Smooth muscle cell (in vitro differentiated cells): ENCODE results near the gene CTSH. TPM values are rescaled to one million over a fixed set of nuclear protein-coding genes. Genes with fewer than 3 reads are reported as not detected.

ENCODE experiments used
- DNase-seq: peaks from one replicate; lab custom pipeline; 2025; ENCODE audit not compliant: unreplicated experiment; lab: John Stamatoyannopoulos, UW
- H2AFZ ChIP-seq: fragments of 200-600 bp; sonication (generic); 2 replicates; pipeline ENCODE4 v1.6.0; 2016; ENCODE audit warnings: antibody characterized with exemption, low read depth, mild to moderate bottlenecking
- H3F3A ChIP-seq: fragments of 200-600 bp; sonication (generic); 2 replicates; pipeline ENCODE4 v1.6.0; 2017; ENCODE audit warnings: antibody characterized with exemption, low read depth
- H3K27ac ChIP-seq: fragments of 200-600 bp; sonication (generic); 2 replicates; pipeline ENCODE4 v1.5.1; 2016; ENCODE audit warnings: low read depth, mild to moderate bottlenecking
- H3K27me3 ChIP-seq: fragments of 200-600 bp; sonication (generic); 2 replicates; pipeline ENCODE4 v1.6.1; 2016; ENCODE audit warnings: low read depth, mild to moderate bottlenecking
- H3K36me3 ChIP-seq: fragments of 200-600 bp; sonication (generic); 2 replicates; pipeline ENCODE4 v1.5.1; 2016; ENCODE audit warnings: low read depth
- H3K4me1 ChIP-seq: fragments of 200-600 bp; sonication (generic); 2 replicates; pipeline ENCODE4 v1.5.1; 2016; ENCODE audit warnings: low read depth
- H3K4me2 ChIP-seq: fragments of 200-600 bp; sonication (generic); 2 replicates; pipeline ENCODE4 v1.6.0; 2016; ENCODE audit warnings: mild to moderate bottlenecking
- H3K4me3 ChIP-seq: fragments of 200-600 bp; sonication (generic); 2 replicates; pipeline ENCODE4 v1.5.1; 2016; ENCODE audit warnings: mild to moderate bottlenecking
- H3K79me2 ChIP-seq: fragments of 200-600 bp; sonication (generic); 2 replicates; pipeline ENCODE4 v1.6.0; 2016; ENCODE audit warnings: low read depth, mild to moderate bottlenecking
- H3K9ac ChIP-seq: fragments of 200-600 bp; sonication (generic); 2 replicates; pipeline ENCODE4 v1.6.0; 2016; ENCODE audit warnings: low read depth
- H3K9me3 ChIP-seq: fragments of 200-600 bp; sonication (generic); replicated peaks from 2 replicates; pipeline ENCODE4 v1.5.1; 2016; ENCODE audit warnings: low read depth
- H4K20me1 ChIP-seq: fragments of 200-600 bp; sonication (generic); 2 replicates; pipeline ENCODE4 v1.6.0; 2016; ENCODE audit warnings: low read depth
- CTCF ChIP-seq: fragments of 200-600 bp; sonication (generic); IDR thresholded peaks from 2 replicates; pipeline ENCODE4 v1.5.1; 2017; ENCODE audit warnings: borderline replicate concordance, mild to moderate bottlenecking, antibody characterized with exemption; ENCODE audit not compliant: insufficient read depth, poor library complexity, severe bottlenecking
- WGBS: methylation state at CpG from one replicate; pipeline ENCODE4 v1.1.7; 2016; ENCODE audit warnings: low lambda C conversion rate; 5-methylcytosine and 5-hydroxymethylcytosine counted together
- polyA plus RNA-seq: library from polyadenylated mRNA; unstranded; fragments of >200 nt; fragmentation: Nextera tagmentation; extraction: Ambion mirVana; gene quantifications from 2 replicates; pipeline ENCODE4 v1.2.1, GENCODE V29; 2016
- total RNA-seq: library from RNA; depleted of rRNA; stranded (reverse); fragments of >200 nt; gene quantifications from 2 replicates; pipeline ENCODE4 v1.2.3, GENCODE V29; 2014

CTSH gene
- total and polyA plus RNA-seq, 2 experiments from 2014 or later, result 23.4 to 38.5 TPM

- no peak overlapping the region for H3K27ac ChIP-seq
- no peak overlapping the region for H3K9ac ChIP-seq
- no peak overlapping the region for H3K4me2 ChIP-seq
- DNase-seq, result no peak
- peaks cover 55% of the 10 kb centered on the region for H3F3A ChIP-seq
- no peaks in the 10 kb centered on the region for H3K4me1 ChIP-seq
- no peaks in the 10 kb centered on the region for H3K27me3 ChIP-seq
- no peaks in the 10 kb centered on the region for H3K9me3 ChIP-seq
- H2AFZ ChIP-seq, result no peak overlapping the region
- WGBS, result 96% methylated on average over 3 of the region's 3 CpGs
- peaks cover 96% of the 10 kb centered on the region for H3K79me2 ChIP-seq
- H4K20me1 ChIP-seq, result peaks cover 100% of the 10 kb centered on the region
- H3K4me3 ChIP-seq, result no peak overlapping the region
- H3K36me3 ChIP-seq, result peaks cover 73% of the 10 kb centered on the region
- TF ChIP-seq CTCF, result no peak
Observed at GRCh38 chr15:78895471-78895870, 49.4 kb downstream of the CTSH start.

- Histone ChIP-seq H4K20me1 (peaks cover 100% of the 10 kb centered on the region), H2AFZ (no peak overlapping the region), H3K27ac (peak overlapping the region; percentile 39), H3K79me2 (peaks cover 96% of the 10 kb centered on the region), H3K4me2 (peak overlapping the region; percentile 14), H3K4me3 (no peak overlapping the region), H3K36me3 (peaks cover 74% of the 10 kb centered on the region), H3K9me3 (no peaks in the 10 kb centered on the region), H3F3A (peaks cover 59% of the 10 kb centered on the region), H3K27me3 (no peaks in the 10 kb centered on the region), H3K4me1 (no peaks in the 10 kb centered on the region), H3K9ac (no peak overlapping the region)
- DNase-seq, result no peak
- WGBS, result 35% methylated on average over 2 of the region's 2 CpGs
- no peak for TF ChIP-seq CTCF
Observed at GRCh38 chr15:78893538-78893937, 51.3 kb downstream of the CTSH start.

GRCh38 chr15:78889000-78889399 lies 55.8 kb downstream of the CTSH start:
- H3K4me3 ChIP-seq, result no peak overlapping the region
- DNase-seq, result no peak
- no peak overlapping the region for H3K27ac ChIP-seq
- H3K27me3 ChIP-seq, result no peaks in the 10 kb centered on the region
- no peak overlapping the region for H3K4me2 ChIP-seq
- H3K36me3 ChIP-seq, result peaks cover 66% of the 10 kb centered on the region
- no peak overlapping the region for H3K9ac ChIP-seq
- no peak for TF ChIP-seq CTCF
- peaks cover 45% of the 10 kb centered on the region for H3F3A ChIP-seq
- no peaks in the 10 kb centered on the region for H3K9me3 ChIP-seq
- no peaks in the 10 kb centered on the region for H3K4me1 ChIP-seq
- H4K20me1 ChIP-seq, result peaks cover 100% of the 10 kb centered on the region
- peaks cover 100% of the 10 kb centered on the region for H3K79me2 ChIP-seq
- 92% methylated on average over 4 of the region's 4 CpGs for WGBS
- H2AFZ ChIP-seq, result no peak overlapping the region

- Histone ChIP-seq H3K9me3 (no peaks in the 10 kb centered on the region), H3K4me1 (peaks cover 38% of the 10 kb centered on the region), H3K9ac (no peak overlapping the region), H3K27ac (peak overlapping the region; percentile 17), H4K20me1 (peaks cover 100% of the 10 kb centered on the region), H3K4me2 (no peak overlapping the region), H3K36me3 (peaks cover 30% of the 10 kb centered on the region), H3F3A (peaks cover 28% of the 10 kb centered on the region), H3K4me3 (no peak overlapping the region), H3K27me3 (no peaks in the 10 kb centered on the region), H2AFZ (no peak overlapping the region), H3K79me2 (peaks cover 100% of the 10 kb centered on the region)
- 100% methylated on average over 1 of the region's 1 CpG for WGBS
- DNase-seq, result no peak
- no peak for TF ChIP-seq CTCF
Observed at GRCh38 chr15:78881681-78882080, 63.2 kb downstream of the CTSH start.
